Esophagus muscularis mucosa (tissue), 4 donors: ENCODE data around the gene PADI4.
"Not testable (repeated sequence)": the region's sequence is repeated elsewhere in the genome, so short reads cannot be mapped to it uniquely, and the experiment has no call there.

Experiments used
- CTCF ChIP-seq, 3 experiments: fragments of 200-600 bp in 2 of 3; fragments of 450-650 bp in 1 of 3; sonication (generic) in 2 of 3; IDR thresholded peaks; one replicate each; pipeline ENCODE4 v1.5.1; 2017 to 2019; ENCODE audit warnings: antibody characterized with exemption in 3 of 3, mild to moderate bottlenecking in 2 of 3, moderate library complexity in 1 of 3
- EP300 ChIP-seq: sonication (generic); formaldehyde crosslinking; IDR thresholded peaks from one replicate; pipeline ENCODE4 v1.6.1; 2017; ENCODE audit warnings: antibody characterized with exemption
- POLR2A ChIP-seq: fragments of 450-650 bp; IDR thresholded peaks from one replicate; pipeline ENCODE4 v1.6.1; 2017; ENCODE audit warnings: antibody characterized with exemption, moderate library complexity, mild to moderate bottlenecking, low read depth
- POLR2AphosphoS5 ChIP-seq, 2 donors: sonication (generic); formaldehyde crosslinking; IDR thresholded peaks; one replicate each; pipeline ENCODE4 v1.6.1; 2017; ENCODE audit warnings: antibody characterized with exemption in 2 of 2

DNA sequence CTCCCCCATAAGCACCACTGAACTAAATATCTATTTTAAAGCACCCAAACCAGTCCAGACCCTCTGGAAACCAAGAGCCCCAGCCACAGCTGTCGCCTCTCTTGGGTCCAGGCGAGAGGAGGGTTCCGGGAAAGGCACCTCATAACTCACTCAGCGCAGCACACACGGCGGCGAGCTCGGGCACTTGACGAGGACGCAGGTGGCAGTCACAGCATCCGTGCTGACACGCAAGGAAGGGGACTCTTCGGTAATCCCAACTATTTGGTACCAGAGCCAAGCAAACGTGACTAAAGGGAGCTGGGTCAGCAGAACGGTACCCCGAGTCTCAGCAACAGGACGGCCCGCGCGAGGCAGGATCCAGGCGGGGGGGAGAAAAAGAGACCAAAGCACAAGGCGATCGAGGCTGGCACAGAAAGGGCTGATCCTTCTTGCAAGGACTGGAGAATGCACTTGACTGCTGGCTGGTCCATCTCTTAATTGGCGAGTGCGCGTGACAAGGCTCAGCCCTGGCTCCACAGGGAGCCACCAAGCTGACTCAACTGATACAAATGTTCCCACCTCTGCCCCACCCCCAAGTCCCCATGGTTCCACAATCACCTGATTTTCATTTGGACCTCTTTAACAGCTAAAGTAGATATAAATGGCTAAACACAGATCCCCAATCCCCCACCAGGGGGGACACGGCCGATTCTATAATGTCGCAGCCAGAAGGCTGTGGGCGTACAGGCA lies 100.0 kb downstream of the PADI4 start:
- not testable (repeated sequence) for TF ChIP-seq CTCF (IDR thresholded peaks at IDR 0.05); POLR2A; POLR2AphosphoS5 (IDR thresholded peaks at IDR 0.05); EP300
